ENCODE data around the gene ISG15.
"Not testable (repeated sequence)": the region's sequence is repeated elsewhere in the genome, so short reads cannot be mapped to it uniquely, and the experiment has no call there.

Gene ISG15

DNA sequence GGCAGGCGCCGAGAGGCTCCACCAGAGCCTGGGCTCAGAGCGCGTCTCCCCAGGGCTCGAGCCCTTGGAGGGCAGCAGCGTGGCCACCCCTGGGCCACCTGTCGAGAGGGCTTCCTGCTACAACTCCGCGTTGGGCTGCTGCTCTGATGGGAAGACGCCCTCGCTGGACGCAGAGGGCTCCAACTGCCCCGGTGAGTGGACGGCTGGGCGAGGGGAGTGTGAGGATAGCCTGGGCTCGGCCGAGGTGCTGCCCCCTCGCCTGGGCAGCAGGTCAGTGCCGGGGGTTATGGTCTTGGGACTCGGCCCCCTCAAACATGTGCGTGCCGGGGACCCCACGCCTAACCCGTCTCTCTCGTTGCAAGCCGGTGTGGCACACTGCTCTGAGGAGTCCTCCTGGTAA, 33.5 kb downstream of the ISG15 start:
- DNase-seq (ENCODE audit: low spot score) = no peak

DNA sequence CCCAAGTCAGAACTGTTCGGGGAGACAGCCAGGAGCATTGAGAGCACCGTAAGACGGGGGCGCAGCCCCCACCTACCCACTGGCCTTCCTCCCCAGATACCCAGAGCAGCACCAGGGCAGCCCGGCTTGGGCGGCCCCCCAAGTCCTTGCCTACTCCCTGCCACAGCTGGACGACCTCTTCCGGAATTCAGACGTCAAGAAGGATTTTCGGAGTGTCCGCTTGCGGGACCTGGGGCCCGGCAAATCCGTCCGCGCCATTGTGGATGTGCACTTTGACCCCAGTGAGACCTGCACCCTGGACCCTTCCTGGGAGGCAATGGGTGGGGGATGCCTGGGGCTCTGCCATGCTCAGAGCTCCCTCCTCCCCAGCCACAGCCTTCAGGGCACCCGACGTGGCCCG, 34.1 kb downstream of the ISG15 start:
- no peak for DNase-seq (ENCODE audit: low spot score)

DNA sequence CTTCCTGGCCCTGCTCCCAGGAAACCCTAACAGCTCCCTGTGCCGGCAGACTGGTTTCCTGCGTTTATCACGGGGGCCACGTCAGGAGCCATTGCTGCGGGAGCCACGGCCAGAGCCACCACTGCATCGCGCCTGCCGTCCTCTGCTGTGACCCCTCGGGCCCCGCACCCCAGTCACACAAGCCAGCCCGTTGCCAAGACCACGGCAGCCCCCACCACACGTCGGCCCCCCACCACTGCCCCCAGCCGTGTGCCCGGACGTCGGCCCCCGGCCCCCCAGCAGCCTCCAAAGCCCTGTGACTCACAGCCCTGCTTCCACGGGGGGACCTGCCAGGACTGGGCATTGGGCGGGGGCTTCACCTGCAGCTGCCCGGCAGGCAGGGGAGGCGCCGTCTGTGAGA, 34.7 kb downstream of the ISG15 start:
- DNase-seq (ENCODE audit: low spot score) = no peak

DNA sequence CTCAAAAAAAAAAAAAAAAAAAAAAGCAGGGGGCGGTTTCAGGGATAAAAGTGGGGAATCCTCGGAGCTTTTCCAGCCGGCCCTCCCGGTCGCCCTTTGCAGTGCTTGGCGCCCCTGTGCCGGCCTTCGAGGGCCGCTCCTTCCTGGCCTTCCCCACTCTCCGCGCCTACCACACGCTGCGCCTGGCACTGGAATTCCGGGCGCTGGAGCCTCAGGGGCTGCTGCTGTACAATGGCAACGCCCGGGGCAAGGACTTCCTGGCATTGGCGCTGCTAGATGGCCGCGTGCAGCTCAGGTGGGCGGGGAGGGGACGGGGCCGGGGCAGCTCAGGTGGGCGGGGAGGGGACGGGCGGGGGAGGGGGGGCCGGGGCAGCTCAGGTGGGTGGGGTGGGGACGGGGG, 35.5 kb downstream of the ISG15 start:
- no peak for DNase-seq (ENCODE audit: low spot score)

DNA sequence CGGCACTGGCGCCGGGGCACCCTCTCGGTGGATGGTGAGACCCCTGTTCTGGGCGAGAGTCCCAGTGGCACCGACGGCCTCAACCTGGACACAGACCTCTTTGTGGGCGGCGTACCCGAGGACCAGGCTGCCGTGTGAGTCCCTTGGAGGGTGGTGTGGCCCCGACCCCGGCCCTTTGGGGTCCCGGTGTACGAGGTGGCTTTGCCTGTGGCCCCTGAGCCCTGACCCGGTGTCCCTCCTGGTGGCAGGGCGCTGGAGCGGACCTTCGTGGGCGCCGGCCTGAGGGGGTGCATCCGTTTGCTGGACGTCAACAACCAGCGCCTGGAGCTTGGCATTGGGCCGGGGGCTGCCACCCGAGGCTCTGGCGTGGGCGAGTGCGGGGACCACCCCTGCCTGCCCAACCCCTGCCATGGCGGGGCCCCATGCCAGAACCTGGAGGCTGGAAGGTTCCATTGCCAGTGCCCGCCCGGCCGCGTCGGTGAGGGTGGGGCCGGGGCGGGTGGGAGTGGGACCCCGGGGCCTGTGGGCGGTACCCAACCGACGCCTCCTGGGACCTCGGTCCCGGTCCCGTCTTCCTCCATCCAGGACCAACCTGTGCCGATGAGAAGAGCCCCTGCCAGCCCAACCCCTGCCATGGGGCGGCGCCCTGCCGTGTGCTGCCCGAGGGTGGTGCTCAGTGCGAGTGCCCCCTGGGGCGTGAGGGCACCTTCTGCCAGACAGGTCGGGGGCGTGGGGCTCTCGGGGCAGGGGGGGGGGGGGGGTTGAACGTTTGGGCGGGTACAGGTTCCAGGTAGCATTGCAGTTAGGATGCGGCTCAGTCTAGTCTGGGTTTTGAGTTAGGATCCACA, 36.2 kb downstream of the ISG15 start:
- DNase-seq (ENCODE audit: low spot score) = no peak

DNA sequence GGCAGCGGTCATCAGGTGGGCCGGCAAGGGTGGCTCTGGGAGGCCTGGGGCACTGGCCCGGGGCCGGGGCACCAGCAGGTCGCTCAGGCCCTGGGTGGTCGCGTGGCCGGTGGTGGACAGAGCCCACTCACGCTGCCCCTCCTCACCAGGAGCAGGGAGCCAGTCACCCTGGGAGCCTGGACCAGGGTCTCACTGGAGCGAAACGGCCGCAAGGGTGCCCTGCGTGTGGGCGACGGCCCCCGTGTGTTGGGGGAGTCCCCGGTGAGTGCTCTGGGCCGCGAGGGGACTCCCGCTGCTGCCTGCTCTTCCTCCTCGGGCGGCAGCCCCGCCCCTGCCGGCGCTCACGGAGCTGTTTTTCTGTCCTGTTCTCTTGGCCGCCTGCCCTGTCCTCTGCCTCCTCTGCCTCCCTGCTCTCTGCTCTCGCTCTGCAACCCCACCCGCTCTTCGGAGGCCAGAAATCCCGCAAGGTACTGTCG, 37.3 kb downstream of the ISG15 start:
- no peak for DNase-seq (ENCODE audit: low spot score)

DNA sequence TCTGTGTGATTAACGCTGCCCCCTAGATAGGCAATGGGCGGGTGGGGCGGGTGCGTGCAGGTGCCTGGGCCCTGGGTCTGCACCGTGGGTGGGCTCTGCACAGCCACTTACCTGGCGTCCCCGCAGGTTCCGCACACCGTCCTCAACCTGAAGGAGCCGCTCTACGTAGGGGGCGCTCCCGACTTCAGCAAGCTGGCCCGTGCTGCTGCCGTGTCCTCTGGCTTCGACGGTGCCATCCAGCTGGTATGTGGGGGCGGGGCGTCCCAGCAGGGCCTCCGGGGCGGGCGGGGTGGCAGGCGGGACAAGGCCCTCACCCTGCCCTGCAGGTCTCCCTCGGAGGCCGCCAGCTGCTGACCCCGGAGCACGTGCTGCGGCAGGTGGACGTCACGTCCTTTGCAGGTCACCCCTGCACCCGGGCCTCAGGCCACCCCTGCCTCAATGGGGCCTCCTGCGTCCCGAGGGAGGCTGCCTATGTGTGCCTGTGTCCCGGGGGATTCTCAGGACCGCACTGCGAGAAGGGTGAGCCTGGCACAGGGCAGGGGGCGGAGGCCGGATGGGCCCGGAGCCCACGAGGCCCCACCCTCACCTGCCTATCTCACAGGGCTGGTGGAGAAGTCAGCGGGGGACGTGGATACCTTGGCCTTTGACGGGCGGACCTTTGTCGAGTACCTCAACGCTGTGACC, 38.0 kb downstream of the ISG15 start:
- no peak for DNase-seq (ENCODE audit: low spot score)

DNA sequence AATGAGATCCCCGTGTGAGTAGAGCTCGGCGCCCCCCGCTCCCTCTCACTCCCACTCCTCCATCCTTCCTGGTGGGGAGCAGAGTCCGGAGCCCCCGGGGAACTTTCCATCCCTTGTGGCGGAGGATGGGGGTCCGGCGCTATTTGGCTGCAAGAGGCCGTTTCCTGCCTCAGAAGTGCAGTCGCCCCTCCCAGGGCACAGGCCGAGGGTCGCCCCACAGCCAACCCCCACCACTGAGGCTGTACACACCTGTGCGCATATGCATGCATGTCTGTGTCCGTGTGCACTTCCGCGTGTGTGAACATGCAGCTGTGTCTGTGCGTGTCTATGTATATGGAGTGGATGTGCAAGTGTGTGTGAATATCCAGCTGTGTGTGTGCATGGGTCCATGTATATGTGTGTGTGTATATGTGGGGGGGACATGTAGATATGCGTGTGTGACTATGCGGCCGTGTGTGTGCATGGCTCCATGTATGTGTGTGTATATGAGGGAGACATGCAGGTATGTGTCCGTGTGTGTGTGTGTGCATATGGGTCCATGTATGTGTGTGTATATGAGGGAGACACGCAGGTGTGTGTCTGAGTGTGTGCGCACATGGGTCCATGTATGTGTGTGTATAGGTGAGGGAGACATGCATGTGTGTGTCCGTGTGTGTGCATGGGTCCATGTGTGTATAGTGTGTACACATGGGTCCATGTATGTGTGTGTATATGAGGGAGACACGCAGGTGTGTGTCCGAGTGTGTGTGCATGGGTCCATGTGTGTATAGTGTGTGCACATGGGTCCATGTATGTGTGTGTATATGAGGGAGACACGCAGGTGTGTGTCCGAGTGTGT, 38.9 kb downstream of the ISG15 start:
- no peak for DNase-seq (ENCODE audit: low spot score)

DNA sequence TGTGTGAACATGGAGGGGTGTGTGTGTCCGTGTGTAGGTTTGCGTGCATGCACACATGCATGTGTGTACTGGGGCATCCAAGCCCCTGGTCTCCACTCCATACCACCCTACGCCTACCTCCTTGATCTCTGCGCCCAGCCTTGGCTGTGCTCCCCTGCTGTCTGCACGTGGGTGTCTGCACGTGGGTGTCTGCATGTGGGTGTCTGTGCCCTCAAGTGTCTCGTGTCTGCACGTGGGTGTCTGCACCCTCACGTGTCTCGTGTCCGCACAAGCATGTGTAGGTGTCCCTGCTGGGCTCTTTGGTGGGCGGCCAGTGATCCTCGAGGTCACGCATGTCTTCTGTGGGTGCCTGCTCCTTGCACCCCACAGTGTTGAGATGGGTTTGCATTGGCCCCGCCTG, 39.7 kb downstream of the ISG15 start:
- no peak for DNase-seq (ENCODE audit: low spot score)

DNA sequence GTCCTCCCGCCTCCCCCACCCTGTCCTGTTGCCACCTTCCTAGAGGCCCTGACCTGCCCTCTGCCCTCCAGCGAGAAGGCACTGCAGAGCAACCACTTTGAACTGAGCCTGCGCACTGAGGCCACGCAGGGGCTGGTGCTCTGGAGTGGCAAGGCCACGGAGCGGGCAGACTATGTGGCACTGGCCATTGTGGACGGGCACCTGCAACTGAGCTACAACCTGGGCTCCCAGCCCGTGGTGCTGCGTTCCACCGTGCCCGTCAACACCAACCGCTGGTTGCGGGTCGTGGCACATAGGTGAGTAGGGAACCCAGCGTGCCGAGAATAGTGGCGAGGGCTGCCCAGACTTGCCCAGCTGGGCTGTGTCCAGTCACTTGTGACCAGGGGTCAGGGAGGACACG, 40.4 kb downstream of the ISG15 start:
- no peak for DNase-seq (ENCODE audit: low spot score)

DNA sequence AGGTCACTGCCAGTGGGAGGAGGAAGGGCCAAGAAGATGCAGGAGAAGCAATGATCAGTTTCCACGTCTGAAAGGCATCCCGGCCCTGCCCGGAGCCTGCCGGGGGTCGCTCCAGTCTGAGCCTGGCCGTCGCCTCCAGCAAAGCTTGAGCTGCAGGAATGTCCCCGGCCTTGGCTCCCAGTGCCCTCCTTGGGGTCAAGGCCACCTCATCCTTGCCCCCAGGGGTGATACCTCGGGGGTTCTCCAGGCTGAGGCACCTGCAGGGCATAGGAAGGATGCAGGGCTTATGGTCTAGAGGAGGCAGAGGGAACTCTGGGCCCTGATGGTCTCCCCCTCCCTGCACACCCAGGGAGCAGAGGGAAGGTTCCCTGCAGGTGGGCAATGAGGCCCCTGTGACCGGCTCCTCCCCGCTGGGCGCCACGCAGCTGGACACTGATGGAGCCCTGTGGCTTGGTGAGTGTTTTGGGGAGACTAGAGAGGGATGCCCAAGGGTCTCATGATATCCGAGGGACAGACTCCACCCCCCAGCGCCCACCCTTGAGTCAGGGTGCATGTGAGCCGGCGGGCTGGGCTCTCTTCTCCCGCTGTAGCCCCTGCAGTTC, 40.9 kb downstream of the ISG15 start:
- DNase-seq (ENCODE audit: low spot score) = no peak

DNA sequence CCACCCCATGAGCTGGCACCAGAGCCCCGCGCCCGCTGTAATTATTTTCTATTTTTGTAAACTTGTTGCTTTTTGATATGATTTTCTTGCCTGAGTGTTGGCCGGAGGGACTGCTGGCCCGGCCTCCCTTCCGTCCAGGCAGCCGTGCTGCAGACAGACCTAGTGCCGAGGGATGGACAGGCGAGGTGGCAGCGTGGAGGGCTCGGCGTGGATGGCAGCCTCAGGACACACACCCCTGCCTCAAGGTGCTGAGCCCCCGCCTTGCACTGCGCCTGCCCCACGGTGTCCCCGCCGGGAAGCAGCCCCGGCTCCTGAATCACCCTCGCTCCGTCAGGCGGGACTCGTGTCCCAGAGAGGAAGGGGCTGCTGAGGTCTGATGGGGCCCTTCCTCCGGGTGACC, 41.7 kb downstream of the ISG15 start:
- DNase-seq (ENCODE audit: low spot score) = no peak

DNA sequence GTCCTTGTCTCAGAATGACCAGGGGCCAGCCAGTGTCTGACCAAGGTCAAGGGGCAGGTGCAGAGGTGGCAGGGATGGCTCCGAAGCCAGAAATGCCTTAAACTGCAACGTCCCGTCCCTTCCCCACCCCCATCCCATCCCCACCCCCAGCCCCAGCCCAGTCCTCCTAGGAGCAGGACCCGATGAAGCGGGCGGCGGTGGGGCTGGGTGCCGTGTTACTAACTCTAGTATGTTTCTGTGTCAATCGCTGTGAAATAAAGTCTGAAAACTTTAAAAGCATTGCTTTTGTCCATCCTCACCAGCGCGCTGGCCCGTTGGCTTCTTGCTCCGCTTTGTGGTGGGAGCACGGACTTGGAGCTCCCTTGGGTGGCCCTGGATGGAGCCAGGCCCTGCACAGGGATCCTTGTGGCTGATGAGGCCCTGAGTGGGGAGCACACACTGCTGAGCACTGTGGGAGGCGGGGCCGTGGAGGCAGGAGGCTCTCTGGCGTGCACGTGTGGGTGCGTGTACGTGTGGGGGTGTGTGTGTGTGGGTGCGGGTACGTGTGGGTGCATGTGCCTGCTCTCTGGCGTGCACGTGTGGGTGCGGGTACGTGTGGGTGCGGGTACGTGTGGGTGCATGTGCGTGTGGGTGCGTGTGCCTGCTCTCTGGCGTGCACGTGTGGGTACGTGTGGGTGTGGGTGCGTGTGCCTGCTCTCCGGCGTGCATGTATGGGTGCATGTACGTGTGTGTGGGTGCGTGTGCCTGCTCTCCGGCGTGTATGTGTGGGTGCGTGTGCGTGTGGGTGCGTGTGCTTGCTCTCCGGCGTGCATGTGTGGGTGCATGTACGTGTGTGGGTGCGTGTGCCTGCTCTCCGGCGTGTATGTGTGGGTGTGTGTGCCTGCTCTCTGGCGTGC, 42.8 kb downstream of the ISG15 start:
- no peak for DNase-seq (ENCODE audit: low spot score)

DNA sequence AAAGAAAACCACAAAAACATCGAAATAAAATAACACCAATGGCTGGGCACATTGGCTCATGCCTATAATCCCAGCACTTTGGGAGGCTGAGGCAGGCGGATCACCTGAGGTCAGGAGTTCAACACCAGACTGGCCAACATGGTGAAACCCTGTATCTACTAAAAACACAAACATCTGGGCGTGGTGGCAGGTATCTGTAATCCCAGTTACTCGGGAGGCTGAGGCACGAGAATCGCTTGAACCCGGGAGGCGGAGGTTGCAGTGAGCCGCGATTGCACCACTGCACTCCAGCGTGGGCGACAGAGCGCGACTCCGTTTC, 44.4 kb downstream of the ISG15 start:
- not testable (repeated sequence) for DNase-seq (ENCODE audit: low spot score)

DNA sequence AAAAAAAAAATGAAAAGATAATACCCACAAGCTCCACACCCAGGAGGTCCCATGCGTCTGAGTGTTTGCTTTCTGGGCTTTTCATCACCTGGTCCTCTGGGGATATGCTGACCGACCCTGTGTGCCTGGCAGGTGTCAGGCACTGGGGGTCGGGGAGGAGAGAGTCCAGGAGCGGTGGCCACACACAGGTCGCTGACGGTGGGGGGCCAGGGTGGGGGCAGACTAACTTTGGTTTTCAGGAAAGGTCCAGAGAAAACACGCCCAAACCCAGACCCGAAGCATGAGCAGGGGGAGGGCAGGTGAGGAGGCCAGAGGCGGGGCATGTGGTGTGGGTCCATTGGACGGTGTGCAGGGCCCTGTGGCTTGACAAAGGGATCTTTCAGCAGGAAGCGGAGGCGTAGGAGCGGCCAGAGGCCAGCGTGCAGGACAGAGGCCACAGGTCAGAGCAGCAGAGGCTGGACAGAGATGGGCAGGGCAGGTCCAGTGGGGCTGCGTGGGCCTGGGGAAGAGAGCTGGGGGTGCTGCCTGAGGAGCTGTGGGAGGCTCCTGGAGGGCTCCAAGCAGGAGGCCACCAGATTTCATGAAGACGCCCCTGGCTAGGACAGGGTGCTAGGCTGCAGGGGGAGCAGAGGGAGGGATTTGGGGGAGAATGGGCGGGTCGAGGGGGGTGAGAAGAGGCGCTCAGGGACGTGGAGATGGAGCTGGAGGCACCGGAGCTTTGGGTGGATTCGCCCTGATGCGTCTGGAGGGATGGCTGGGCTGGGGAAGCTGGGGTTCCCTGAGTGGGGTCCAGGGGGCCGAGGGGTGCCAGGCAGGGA, 45.0 kb downstream of the ISG15 start:
- DNase-seq (ENCODE audit: low spot score) = no peak

DNA sequence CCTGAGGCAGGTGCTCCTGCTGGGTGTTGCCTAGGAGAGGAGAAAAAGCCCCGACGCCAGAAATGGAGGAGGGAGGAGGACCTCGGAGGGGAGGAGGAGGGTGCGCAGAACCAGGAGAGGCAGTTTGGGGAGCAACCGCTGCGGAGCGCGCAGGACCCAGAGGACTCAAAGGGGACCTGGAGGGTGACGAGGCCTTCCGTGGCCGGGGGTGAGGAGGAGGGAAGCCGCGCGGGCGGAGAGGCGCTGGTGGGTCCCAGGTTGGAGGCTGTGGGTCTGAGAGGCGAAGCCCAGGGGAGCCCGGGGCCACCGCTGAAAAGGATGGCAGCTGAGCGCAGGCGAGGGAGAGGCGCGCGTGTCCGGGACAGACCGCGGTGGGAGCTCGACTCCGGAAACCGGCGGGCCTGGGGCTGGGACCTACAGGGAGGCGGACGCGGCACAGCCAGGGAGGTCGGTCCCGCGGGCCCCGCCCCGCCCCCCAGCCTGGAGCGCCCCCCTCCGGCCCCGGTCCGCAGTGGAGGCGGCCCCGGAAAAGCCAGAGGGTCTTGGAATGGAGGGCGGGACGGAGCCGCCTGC, 45.7 kb downstream of the ISG15 start:
- DNase-seq (ENCODE audit: low spot score) = no peak

DNA sequence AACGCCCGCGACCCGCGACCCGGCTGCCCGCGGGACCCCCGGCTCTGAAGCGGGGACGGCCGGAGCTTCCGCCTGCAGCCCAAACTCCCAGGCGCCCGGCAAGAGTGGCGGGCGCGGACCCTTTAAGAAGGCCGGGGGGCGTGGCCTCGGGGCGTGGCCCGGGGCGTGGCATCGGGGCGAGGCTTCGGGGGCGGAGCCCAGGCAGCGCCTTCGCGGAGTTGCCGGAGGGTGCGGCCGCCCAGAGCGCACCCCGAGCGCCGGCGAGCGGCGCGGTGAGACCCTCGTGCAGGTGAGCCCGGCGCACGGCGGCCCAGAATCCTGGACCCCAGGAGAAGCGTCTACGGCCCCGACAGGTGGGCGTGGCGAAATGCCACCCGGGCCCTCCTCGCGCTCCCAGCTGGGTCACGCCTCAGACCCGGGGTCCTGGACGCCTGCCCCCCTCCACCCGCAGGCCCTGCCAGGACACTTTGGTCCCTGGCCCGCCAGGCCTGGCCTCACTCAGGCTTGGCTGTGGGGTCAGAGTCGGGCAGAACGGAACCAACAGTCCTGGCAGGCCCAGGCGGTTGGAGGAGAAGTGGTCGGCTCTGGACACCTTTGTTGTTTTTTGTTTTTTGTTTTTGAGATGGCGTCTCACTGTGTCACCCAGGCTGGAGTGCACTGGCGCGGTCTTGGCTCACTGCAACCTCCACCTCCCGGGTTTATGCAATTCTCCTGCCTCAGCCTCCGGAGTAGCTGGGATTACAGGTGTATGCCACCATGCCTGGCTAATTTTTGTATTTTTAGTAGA, 46.4 kb downstream of the ISG15 start:
- peak; percentile 57 for DNase-seq (ENCODE audit: low spot score)

DNA sequence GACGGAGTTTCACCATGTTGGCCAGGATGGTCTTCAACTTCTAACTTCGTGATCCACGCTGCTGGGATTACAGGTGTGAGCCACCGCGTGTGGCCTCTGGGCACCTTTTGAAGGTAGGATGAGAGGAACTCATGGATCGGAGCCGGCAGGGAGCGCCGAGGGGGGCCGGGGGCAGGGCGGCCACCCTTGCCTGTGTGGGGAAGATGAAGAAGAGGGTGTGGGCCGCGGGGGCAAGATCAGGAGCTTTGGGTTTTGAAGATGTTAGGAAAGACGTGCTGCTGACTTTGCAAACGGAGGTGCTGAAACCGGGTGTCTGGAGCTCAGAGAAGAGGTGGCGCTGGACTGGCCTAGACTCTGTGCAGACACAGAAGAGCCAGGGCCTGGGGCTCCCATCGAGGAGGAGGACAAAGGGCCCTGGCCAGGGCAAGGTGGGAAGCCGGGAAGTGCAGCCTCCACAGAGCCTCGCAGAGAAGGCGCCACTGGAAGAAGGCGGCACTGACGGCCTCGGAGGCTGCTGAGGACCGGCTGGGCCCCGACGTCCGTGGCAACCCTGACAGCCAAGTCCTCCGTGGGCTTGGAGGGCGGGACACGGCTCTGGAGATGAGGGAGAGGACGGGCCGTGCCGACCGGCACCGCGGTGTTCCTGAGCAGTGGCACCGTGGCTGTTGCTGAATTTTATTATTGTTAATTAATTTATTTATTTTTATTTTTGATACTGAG, 47.1 kb downstream of the ISG15 start:
- DNase-seq (ENCODE audit: low spot score) = no peak

All from cerebellar cortex (tissue), 1 donor.